Ramos (cell line): ENCODE measurements around the gene ONECUT2.

ENCODE experiments used
- in situ Hi-C: fragments of 300-500 bp; cut with MboI; formaldehyde crosslinking; loops from one replicate; pipeline ENCODE4 v1.14.3; 2022; ENCODE audit warnings: low sequenced_read_pairs; ENCODE audit not compliant: unreplicated experiment

Gene ONECUT2

GRCh38 chr18:57441071-57441794 is 6.1 kb downstream of the ONECUT2 start:
- in situ Hi-C loops: loop anchor here (25.0 kb wide), 1 partner anchor 654 kb away; no protein-coding TSS in a partner anchor

GRCh38 chr18:57443247-57443646 is 8.1 kb downstream of the ONECUT2 start:
- in situ Hi-C loops: loop anchor here (25.0 kb wide), 1 partner anchor 656 kb away; no protein-coding TSS in a partner anchor

- in situ Hi-C loops: loop anchor here (25.0 kb wide), 1 partner anchor 656 kb away; no protein-coding TSS in a partner anchor
Measured at GRCh38 chr18:57443702-57444101, 8.5 kb downstream of the ONECUT2 start.

GRCh38 chr18:57444301-57444759 is 9.2 kb downstream of the ONECUT2 start:
- in situ Hi-C loops: loop anchor here (25.0 kb wide), 1 partner anchor 657 kb away; no protein-coding TSS in a partner anchor

- in situ Hi-C loops: loop anchor here (25.0 kb wide), 1 partner anchor 658 kb away; no protein-coding TSS in a partner anchor
Measured at GRCh38 chr18:57445488-57446319, 10.5 kb downstream of the ONECUT2 start.

GRCh38 chr18:57446322-57446721 is 11.1 kb downstream of the ONECUT2 start:
- in situ Hi-C loops: loop anchor here (25.0 kb wide), 1 partner anchor 659 kb away; no protein-coding TSS in a partner anchor

GRCh38 chr18:57447154-57447621 is 12.0 kb downstream of the ONECUT2 start:
- in situ Hi-C loops: loop anchor here (25.0 kb wide), 1 partner anchor 660 kb away; no protein-coding TSS in a partner anchor

GRCh38 chr18:57455576-57456129 is 20.5 kb downstream of the ONECUT2 start:
- in situ Hi-C loops: no loop called here

GRCh38 chr18:57461652-57462269 is 26.6 kb downstream of the ONECUT2 start:
- in situ Hi-C loops: no loop called here

GRCh38 chr18:57466307-57466706 is 31.1 kb downstream of the ONECUT2 start:
- in situ Hi-C loops: no loop called here

GRCh38 chr18:57466745-57467409 is 31.7 kb downstream of the ONECUT2 start:
- in situ Hi-C loops: no loop called here

- in situ Hi-C loops: no loop called here
Measured at GRCh38 chr18:57469884-57470283, 34.7 kb downstream of the ONECUT2 start.

- in situ Hi-C loops: no loop called here
Measured at GRCh38 chr18:57475408-57475807, 40.2 kb downstream of the ONECUT2 start.

GRCh38 chr18:57475903-57476302 is 40.7 kb downstream of the ONECUT2 start:
- in situ Hi-C loops: no loop called here

GRCh38 chr18:57480733-57481132 is 45.6 kb downstream of the ONECUT2 start:
- in situ Hi-C loops: no loop called here

- in situ Hi-C loops: no loop called here
Measured at GRCh38 chr18:57497372-57498294, 62.5 kb downstream of the ONECUT2 start.

- in situ Hi-C loops: no loop called here
Measured at GRCh38 chr18:57498682-57499256, 63.6 kb downstream of the ONECUT2 start.

- in situ Hi-C loops: no loop called here
Measured at GRCh38 chr18:57502624-57503023, 67.5 kb downstream of the ONECUT2 start.
